GM23338 (cell line): Measurements from ENCODE around the gene NPAS3. TPM values are rescaled to one million over a fixed set of nuclear protein-coding genes. Genes with fewer than 3 reads are reported as not detected.

Source experiments
- ATAC-seq: fragments of 200-7000 bp; cut with Tn5 transposase; 3 replicates; pipeline ENCODE4 v1.9.1; 2020
- DNase-seq: peaks from one replicate; pipeline ENCODE4 v3.0.0-alpha.2; 2015; ENCODE audit warnings: low spot score
- H2AFZ ChIP-seq: fragments of 200-600 bp; sonication (generic); 2 replicates; pipeline ENCODE4 v1.8.0; 2016; ENCODE audit warnings: antibody characterized with exemption, mild to moderate bottlenecking, moderate library complexity
- H3F3A ChIP-seq: fragments of 200-600 bp; sonication (generic); replicated peaks from 2 replicates; pipeline ENCODE4 v1.8.0; 2017; ENCODE audit warnings: antibody characterized with exemption, mixed run types, low read depth
- H3K27ac ChIP-seq: fragments of 200-600 bp; sonication (generic); 2 replicates; pipeline ENCODE4 v1.6.1; 2016; ENCODE audit warnings: low read depth
- H3K27me3 ChIP-seq: fragments of 200-600 bp; sonication (generic); 2 replicates; pipeline ENCODE4 v1.8.0; 2016; ENCODE audit warnings: mild to moderate bottlenecking, mixed run types, moderate library complexity; ENCODE audit not compliant: insufficient read depth
- H3K36me3 ChIP-seq: fragments of 200-600 bp; sonication (generic); 2 replicates; pipeline ENCODE4 v1.8.0; 2016; ENCODE audit warnings: mild to moderate bottlenecking; ENCODE audit not compliant: insufficient read depth
- H3K4me1 ChIP-seq: fragments of 200-600 bp; sonication (generic); 2 replicates; pipeline ENCODE4 v1.8.0; 2016; ENCODE audit warnings: mild to moderate bottlenecking, moderate library complexity; ENCODE audit not compliant: insufficient read depth
- H3K4me2 ChIP-seq: fragments of 200-600 bp; sonication (generic); 2 replicates; pipeline ENCODE4 v1.7.1; 2017; ENCODE audit warnings: mixed run types
- H3K4me3 ChIP-seq: fragments of 200-600 bp; sonication (generic); 2 replicates; pipeline ENCODE4 v1.6.1; 2016; ENCODE audit warnings: mixed run types
- H3K79me2 ChIP-seq: fragments of 200-600 bp; sonication (generic); replicated peaks from 2 replicates; pipeline ENCODE4 v1.8.0; 2017; ENCODE audit warnings: mild to moderate bottlenecking; ENCODE audit not compliant: insufficient read depth
- H3K9me2 ChIP-seq: fragments of 200-600 bp; sonication (generic); 2 replicates; pipeline ENCODE4 v1.8.0; 2017; ENCODE audit not compliant: insufficient read depth
- H4K20me1 ChIP-seq: fragments of 200-600 bp; sonication (generic); replicated peaks from 2 replicates; pipeline ENCODE4 v1.8.0; 2017; ENCODE audit warnings: mild to moderate bottlenecking; ENCODE audit not compliant: insufficient read depth
- H3K27ac Mint-ChIP-seq: 2 replicates; pipeline ENCODE4 v1.8.0; 2020; ENCODE audit warnings: inconsistent platforms, mild to moderate bottlenecking, moderate library complexity, mixed read lengths
- H3K27me3 Mint-ChIP-seq: 3 replicates; pipeline ENCODE4 v1.8.0; 2022; ENCODE audit warnings: low read depth, mild to moderate bottlenecking, moderate library complexity, mixed read lengths, inconsistent platforms; ENCODE audit not compliant: insufficient read depth, poor library complexity
- H3K36me3 Mint-ChIP-seq: 3 replicates; pipeline ENCODE4 v1.8.0; 2021; ENCODE audit warnings: low read depth, mild to moderate bottlenecking, inconsistent platforms, moderate library complexity, mixed read lengths
- H3K4me1 Mint-ChIP-seq: 3 replicates; pipeline ENCODE4 v1.8.0; 2020; ENCODE audit warnings: mild to moderate bottlenecking, inconsistent platforms, mixed read lengths
- H3K4me3 Mint-ChIP-seq: 3 replicates; pipeline ENCODE4 v1.8.0; 2021; ENCODE audit warnings: moderate library complexity, mild to moderate bottlenecking, inconsistent platforms, mixed read lengths
- H3K9me3 Mint-ChIP-seq: 3 replicates; pipeline ENCODE4 v1.8.0; 2020; ENCODE audit warnings: moderate library complexity, mild to moderate bottlenecking, inconsistent platforms, mixed read lengths
- EZH2 ChIP-seq: fragments of 200-600 bp; sonication (generic); IDR thresholded peaks from one replicate; pipeline ENCODE4 v1.8.0; 2017; ENCODE audit warnings: antibody characterized with exemption, mild to moderate bottlenecking, low read depth; ENCODE audit not compliant: unreplicated experiment
- EZH2phosphoT487 ChIP-seq: fragments of 200-600 bp; sonication (generic); IDR thresholded peaks from one replicate; pipeline ENCODE4 v1.8.1; 2018; ENCODE audit warnings: antibody characterized with exemption; ENCODE audit not compliant: unreplicated experiment
- JUNB ChIP-seq: IDR thresholded peaks from one replicate; pipeline ENCODE4 v1.6.1; 2016; ENCODE audit warnings: antibody characterized with exemption; ENCODE audit not compliant: unreplicated experiment
- ZNF114 ChIP-seq: fragments of 250-450 bp; sonication (Bioruptor Pico); IDR thresholded peaks from 2 replicates; pipeline ENCODE4 v1.5.0; 2020; ENCODE audit warnings: mild to moderate bottlenecking, moderate library complexity
- polyA plus RNA-seq: library from polyadenylated mRNA; unstranded; fragments of >200 nt; fragmentation: Nextera tagmentation; extraction: Ambion mirVana; gene quantifications from 2 replicates; pipeline ENCODE4 v1.2.1, GENCODE V29; 2016
- total RNA-seq: library from RNA; depleted of rRNA; stranded (reverse); fragments of >200 nt; shearing (Covaris generic); gene quantifications from 2 replicates; pipeline ENCODE4 v1.2.3, GENCODE V29; 2014
- TF ChIP-seq, protein P1 (sequence below): fragments of 250-450 bp; sonication (Bioruptor Pico); IDR thresholded peaks from 2 replicates; pipeline ENCODE4 v1.5.0; 2020; ENCODE audit warnings: mild to moderate bottlenecking, moderate library complexity

Gene NPAS3
- total and polyA plus RNA-seq, 2 experiments from 2014 or later = 0.17 to 0.19 TPM

GRCh38 chr14:33844118-33844517 lies 905.4 kb downstream of the NPAS3 start:
- TF ChIP-seq, protein P1, sequence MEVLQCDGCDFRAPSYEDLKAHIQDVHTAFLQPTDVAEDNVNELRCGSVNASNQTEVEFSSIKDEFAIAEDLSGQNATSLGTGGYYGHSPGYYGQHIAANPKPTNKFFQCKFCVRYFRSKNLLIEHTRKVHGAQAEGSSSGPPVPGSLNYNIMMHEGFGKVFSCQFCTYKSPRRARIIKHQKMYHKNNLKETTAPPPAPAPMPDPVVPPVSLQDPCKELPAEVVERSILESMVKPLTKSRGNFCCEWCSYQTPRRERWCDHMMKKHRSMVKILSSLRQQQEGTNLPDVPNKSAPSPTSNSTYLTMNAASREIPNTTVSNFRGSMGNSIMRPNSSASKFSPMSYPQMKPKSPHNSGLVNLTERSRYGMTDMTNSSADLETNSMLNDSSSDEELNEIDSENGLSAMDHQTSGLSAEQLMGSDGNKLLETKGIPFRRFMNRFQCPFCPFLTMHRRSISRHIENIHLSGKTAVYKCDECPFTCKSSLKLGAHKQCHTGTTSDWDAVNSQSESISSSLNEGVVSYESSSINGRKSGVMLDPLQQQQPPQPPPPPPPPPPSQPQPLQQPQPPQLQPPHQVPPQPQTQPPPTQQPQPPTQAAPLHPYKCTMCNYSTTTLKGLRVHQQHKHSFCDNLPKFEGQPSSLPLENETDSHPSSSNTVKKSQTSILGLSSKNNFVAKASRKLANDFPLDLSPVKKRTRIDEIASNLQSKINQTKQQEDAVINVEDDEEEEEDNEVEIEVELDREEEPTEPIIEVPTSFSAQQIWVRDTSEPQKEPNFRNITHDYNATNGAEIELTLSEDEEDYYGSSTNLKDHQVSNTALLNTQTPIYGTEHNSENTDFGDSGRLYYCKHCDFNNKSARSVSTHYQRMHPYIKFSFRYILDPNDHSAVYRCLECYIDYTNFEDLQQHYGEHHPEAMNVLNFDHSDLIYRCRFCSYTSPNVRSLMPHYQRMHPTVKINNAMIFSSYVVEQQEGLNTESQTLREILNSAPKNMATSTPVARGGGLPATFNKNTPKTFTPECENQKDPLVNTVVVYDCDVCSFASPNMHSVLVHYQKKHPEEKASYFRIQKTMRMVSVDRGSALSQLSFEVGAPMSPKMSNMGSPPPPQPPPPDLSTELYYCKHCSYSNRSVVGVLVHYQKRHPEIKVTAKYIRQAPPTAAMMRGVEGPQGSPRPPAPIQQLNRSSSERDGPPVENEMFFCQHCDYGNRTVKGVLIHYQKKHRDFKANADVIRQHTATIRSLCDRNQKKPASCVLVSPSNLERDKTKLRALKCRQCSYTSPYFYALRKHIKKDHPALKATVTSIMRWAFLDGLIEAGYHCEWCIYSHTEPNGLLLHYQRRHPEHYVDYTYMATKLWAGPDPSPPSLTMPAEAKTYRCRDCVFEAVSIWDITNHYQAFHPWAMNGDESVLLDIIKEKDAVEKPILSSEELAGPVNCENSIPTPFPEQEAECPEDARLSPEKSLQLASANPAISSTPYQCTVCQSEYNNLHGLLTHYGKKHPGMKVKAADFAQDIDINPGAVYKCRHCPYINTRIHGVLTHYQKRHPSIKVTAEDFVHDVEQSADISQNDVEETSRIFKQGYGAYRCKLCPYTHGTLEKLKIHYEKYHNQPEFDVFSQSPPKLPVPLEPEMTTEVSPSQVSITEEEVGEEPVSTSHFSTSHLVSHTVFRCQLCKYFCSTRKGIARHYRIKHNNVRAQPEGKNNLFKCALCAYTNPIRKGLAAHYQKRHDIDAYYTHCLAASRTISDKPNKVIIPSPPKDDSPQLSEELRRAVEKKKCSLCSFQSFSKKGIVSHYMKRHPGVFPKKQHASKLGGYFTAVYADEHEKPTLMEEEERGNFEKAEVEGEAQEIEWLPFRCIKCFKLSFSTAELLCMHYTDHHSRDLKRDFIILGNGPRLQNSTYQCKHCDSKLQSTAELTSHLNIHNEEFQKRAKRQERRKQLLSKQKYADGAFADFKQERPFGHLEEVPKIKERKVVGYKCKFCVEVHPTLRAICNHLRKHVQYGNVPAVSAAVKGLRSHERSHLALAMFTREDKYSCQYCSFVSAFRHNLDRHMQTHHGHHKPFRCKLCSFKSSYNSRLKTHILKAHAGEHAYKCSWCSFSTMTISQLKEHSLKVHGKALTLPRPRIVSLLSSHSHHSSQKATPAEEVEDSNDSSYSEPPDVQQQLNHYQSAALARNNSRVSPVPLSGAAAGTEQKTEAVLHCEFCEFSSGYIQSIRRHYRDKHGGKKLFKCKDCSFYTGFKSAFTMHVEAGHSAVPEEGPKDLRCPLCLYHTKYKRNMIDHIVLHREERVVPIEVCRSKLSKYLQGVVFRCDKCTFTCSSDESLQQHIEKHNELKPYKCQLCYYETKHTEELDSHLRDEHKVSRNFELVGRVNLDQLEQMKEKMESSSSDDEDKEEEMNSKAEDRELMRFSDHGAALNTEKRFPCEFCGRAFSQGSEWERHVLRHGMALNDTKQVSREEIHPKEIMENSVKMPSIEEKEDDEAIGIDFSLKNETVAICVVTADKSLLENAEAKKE (CRISPR knock-in tag) = no peak
- no peak for TF ChIP-seq JUNB

DNA sequence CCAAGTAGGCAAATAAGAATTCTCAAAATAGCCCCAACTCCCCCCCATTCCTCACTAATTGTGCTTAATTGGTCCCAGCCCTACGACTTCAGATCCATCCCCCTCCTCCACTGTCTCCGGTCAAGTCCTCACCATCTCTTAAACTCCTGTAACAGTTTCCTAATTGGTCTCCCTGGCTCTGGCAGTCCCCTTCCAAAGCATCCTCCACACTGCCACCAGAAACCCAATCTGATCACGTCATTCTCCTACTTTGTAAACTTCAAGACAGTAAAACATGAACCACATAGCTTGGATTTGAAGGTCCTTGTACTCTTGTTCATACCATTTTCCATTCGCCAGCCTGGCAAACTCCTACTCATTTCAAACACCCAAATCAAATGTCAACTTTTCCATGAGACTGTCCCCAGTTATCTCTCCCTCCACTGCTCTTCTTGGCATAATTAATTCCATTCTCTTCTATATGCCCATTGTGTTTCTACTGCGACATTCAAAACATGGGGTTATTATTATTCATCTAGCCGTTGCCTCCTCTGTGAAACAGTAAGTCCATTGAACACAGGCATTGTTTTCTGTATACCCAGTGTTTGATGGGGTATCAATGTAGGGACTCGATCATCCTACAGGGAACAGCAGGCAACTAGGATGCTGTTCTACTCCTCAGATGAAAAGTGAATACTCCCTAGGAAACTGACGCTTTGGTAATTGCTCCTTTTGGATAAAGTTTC lies 907.6 kb downstream of the NPAS3 start:
- Histone ChIP-seq H3K4me3 (no peak overlapping the region), H3K27ac (no peak overlapping the region), H3K4me2 (no peak overlapping the region), H3K27me3 (no peaks in the 10 kb centered on the region), H3K4me1 (peaks cover 8% of the 10 kb centered on the region; the same call in 1 of the 2 replicates), H3F3A (no peaks in the 10 kb centered on the region), H3K36me3 (no peaks in the 10 kb centered on the region), H3K9me2 (peaks cover 9% of the 10 kb centered on the region; the same call in 1 of the 2 replicates), H4K20me1 (no peaks in the 10 kb centered on the region), H2AFZ (no peak overlapping the region), H3K79me2 (no peaks in the 10 kb centered on the region)
- ATAC-seq (no peak), DNase-seq (no peak)
- Mint-ChIP-seq H3K4me3 (no peak overlapping the region), H3K27me3 (peaks cover 3% of the 10 kb centered on the region), H3K36me3 (no peaks in the 10 kb centered on the region), H3K27ac (no peak overlapping the region), H3K9me3 (no peaks in the 10 kb centered on the region; the same call in 2 of the 3 replicates), H3K4me1 (peaks cover 16% of the 10 kb centered on the region)
- TF ChIP-seq ZNF114 = no peak
- TF ChIP-seq, protein P1 (CRISPR knock-in tag) = no peak
- no peak for TF ChIP-seq EZH2phosphoT487
- TF ChIP-seq EZH2 = no peak

More at GRCh38 chr14:33844118-33844517, 905.4 kb downstream of the NPAS3 start:
- no peak overlapping the region for H3K27ac Mint-ChIP-seq
- ATAC-seq = no peak
- DNase-seq = no peak
- Histone ChIP-seq H3K27me3 (no peaks in the 10 kb centered on the region), H2AFZ (no peak overlapping the region), H3K36me3 (no peaks in the 10 kb centered on the region), H3K4me1 (no peaks in the 10 kb centered on the region; the same call in 1 of the 2 replicates), H3F3A (no peaks in the 10 kb centered on the region), H3K9me2 (peaks cover 9% of the 10 kb centered on the region; the same call in 1 of the 2 replicates), H3K79me2 (no peaks in the 10 kb centered on the region), H3K4me2 (no peak overlapping the region), H3K4me3 (no peak overlapping the region), H4K20me1 (no peaks in the 10 kb centered on the region), H3K27ac (no peak overlapping the region)
- no peaks in the 10 kb centered on the region for H3K36me3 Mint-ChIP-seq
- H3K27me3 Mint-ChIP-seq = no peaks in the 10 kb centered on the region
- no peaks in the 10 kb centered on the region; the same call in 2 of the 3 replicates for H3K9me3 Mint-ChIP-seq
- no peak overlapping the region for H3K4me3 Mint-ChIP-seq
- H3K4me1 Mint-ChIP-seq = peaks cover 8% of the 10 kb centered on the region; the same call in 2 of the 3 replicates
